ENCODE measurements around the gene HOXC9. TPM values are rescaled to one million over a fixed set of nuclear protein-coding genes. Genes with fewer than 3 reads are reported as not detected.
A peak's percentile ranks its signal among the peaks of the same experiment; 100 is the strongest.

Gene HOXC9
- total RNA-seq, 2 donors from 2014 or later, result 0.23 to 3.0 TPM

DNA sequence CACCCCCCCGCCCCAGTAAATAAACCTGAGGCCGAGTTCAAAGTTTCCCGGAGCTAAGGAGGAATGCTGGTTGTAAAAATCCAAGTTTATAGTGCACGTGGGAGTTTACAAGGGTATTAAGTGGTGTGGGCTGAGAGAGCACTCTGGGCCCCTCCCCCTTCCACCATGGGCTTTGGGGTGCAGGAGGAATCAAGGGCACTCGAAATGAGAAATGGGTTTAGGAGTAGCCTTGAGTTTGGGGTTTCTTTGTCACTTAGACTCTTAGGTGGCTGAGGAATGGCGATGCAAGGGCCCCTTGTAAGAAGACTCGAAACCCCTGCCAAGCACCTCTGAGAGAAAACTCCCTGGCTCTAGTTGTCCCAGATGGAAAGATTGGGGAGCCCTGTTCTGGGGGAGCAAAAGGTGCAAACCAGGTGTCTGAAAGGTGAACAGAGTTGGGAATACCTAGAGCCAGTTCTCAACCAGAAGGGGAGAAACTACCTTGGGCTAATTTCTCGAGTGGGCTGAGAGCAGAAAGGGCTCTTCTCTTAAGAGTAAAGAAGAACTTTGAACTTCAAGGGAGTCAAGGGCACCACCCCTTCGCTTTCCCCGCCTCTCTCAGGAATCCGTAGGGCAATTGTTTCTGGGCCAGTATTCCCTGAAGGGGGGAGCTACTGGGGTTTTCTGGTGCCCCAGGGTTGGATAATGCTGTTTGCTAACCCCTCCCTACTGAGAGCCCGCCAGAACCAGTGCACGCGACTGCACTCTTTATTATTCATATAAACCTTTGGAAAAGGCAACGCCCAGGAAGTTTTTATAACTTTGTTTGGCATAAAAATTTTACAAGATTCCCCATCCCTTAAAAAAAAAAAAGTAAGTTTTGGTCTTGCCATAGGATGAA lies 21.2 kb upstream of the HOXC9 start:
- Histone ChIP-seq H3K4me1 (replicated peaks) (no peaks in the 10 kb centered on the region), H3K4me3 (no peak overlapping the region), H3K27me3 (replicated peaks; ENCODE audit: insufficient read depth) (peaks cover 62% of the 10 kb centered on the region), H3K27ac (no peak overlapping the region), H3K36me3 (no peaks in the 10 kb centered on the region), H3K9me3 (no peaks in the 10 kb centered on the region)
- TF ChIP-seq POLR2AphosphoS5 (IDR thresholded peaks at IDR 0.05) (peak; percentile 19), POLR2A (IDR thresholded peaks at IDR 0.05) (no peak)
- TF ChIP-seq, protein P1, sequence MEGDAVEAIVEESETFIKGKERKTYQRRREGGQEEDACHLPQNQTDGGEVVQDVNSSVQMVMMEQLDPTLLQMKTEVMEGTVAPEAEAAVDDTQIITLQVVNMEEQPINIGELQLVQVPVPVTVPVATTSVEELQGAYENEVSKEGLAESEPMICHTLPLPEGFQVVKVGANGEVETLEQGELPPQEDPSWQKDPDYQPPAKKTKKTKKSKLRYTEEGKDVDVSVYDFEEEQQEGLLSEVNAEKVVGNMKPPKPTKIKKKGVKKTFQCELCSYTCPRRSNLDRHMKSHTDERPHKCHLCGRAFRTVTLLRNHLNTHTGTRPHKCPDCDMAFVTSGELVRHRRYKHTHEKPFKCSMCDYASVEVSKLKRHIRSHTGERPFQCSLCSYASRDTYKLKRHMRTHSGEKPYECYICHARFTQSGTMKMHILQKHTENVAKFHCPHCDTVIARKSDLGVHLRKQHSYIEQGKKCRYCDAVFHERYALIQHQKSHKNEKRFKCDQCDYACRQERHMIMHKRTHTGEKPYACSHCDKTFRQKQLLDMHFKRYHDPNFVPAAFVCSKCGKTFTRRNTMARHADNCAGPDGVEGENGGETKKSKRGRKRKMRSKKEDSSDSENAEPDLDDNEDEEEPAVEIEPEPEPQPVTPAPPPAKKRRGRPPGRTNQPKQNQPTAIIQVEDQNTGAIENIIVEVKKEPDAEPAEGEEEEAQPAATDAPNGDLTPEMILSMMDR (IDR thresholded peaks at IDR 0.05), result no peak
- no peak for DNase-seq (ENCODE audit: low spot score)
- intact Hi-C loops (cut with DNase I), result no loop called here
- WGBS, result 9% methylated on average over 15 of the region's 15 CpGs

DNA sequence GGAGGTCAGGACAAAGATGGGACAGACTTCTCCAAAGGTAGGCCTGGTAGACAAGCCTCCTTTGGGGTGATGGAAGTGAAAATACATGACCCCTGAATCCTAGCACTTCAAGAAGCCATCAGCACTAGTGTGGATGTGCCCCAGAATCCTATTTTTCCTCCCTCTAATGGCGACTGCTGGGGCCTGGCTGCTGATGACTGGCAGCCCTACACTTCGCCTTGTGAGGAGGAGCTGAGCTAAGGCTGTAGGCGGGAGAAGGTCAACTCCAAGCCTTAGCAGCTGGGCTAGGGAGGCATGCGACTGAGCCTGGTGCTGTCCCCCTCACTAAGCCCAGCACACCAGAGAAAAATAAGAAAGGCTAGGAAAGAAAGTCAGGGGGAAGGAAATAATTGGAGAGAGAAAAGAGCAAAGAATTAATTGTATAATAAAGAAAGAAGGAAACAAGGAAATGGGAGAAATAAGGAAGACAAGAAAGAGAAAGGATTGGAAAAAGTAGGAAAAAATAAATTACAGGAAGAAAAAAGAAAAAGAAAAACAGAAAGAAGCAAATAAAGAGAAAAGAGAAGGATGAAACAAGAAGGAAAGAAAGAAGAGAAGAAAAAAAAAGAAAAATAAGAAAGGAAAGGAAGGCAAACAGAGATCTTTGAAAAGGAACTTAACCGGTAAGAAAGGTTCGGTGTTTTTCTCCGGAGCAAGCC lies 19.7 kb upstream of the HOXC9 start:
- WGBS, result 53% methylated on average over 7 of the region's 7 CpGs
- TF ChIP-seq POLR2A (IDR thresholded peaks at IDR 0.05) (no peak), POLR2AphosphoS5 (IDR thresholded peaks at IDR 0.05) (no peak)
- TF ChIP-seq, protein P1 (IDR thresholded peaks at IDR 0.05), result no peak
- intact Hi-C loops (cut with DNase I), result no loop called here
- DNase-seq (ENCODE audit: low spot score), result no peak
- Histone ChIP-seq H3K27me3 (replicated peaks; ENCODE audit: insufficient read depth) (peaks cover 67% of the 10 kb centered on the region), H3K36me3 (no peaks in the 10 kb centered on the region), H3K27ac (no peak overlapping the region), H3K4me3 (no peak overlapping the region), H3K9me3 (no peaks in the 10 kb centered on the region), H3K4me1 (replicated peaks) (no peaks in the 10 kb centered on the region)

DNA sequence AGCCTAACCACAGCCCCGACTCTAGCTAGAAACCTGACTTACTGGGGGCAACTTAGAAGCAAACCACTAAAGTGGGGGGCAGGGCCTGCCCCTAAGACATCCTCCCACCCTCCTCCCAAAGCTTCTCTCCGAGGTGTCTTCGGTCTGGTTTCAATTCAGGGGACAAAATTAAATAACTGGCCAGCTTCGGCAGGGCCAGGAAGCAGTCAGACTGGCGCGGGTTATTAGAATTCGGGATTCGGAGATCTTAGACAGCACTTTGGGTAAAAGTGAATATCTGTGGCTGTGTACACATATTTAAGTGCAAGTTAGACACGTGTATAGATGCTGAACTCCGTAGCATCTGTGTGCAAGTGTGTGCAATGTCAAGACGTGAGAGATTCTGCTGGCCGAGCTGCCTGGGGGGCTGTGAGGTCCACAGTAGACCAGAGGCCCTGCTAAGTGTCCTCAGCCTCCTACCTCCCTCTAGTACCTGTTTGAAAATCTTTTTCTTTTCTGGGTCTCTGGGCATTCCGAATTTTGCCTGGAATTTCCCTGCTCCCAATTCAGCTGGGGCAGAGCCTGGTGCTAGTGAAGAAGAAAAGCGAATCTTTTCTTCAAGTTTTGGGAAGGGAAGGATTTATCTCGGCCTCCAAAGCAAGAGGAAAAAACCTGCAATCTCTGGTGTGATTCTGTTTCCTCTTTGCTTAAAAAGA lies 19.0 kb upstream of the HOXC9 start:
- WGBS, result 70% methylated on average over 15 of the region's 15 CpGs
- no peaks in the 10 kb centered on the region for H3K4me1 ChIP-seq (replicated peaks)

DNA sequence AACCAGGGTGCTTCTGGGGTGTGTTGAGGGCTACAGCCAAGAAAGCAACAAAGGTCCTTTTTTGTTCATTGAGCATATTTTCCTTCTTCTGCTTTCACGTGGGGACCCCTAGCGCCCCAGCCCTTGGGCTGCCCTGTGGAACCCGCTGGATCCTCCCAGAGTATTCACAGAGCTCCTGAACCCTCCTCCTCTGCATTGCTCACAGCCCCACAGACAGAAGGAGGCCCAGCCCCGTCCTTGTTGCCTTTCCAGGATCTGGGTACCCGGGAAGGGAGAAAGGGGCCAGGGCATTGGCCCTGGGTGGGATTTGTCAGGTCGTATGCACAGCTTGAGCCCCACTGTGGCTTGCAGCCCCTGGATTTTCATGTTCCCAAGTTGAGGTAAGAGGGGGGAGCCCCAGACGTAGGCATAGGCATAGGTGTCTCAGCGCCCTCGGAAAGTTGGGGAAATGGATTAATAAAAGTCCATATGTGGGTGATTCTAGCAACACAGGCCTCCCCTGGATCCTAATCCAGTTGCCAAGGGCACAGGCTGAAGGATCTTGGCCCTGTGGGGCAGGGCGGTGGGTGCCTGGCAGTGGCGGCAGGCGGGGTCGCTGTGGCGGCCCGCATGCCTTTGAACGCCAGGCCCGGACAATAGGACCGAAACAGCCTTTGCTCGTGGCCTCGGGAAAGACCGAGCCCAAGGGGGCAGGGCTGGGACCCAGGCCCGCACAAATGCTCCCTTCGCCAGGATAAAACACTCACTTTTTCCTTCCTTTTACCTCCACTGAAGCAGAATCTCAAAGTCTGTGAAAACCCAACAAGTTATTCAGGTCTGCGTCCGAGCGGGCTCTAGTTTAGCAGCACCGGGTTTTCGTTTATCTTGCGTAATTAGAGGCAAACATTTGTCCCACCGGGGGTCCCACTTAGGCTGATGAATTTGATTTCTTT lies 18.1 kb upstream of the HOXC9 start:
- H3K27me3 ChIP-seq (replicated peaks; ENCODE audit: insufficient read depth), result peaks cover 66% of the 10 kb centered on the region
- no peak overlapping the region for H3K4me3 ChIP-seq
- TF ChIP-seq POLR2A (IDR thresholded peaks at IDR 0.05) (no peak), POLR2AphosphoS5 (IDR thresholded peaks at IDR 0.05) (no peak)
- TF ChIP-seq, protein P1 (IDR thresholded peaks at IDR 0.05), result no peak
- no peak for DNase-seq (ENCODE audit: low spot score)
- H3K9me3 ChIP-seq, result no peaks in the 10 kb centered on the region
- intact Hi-C loops (cut with DNase I), result no loop called here
- no peaks in the 10 kb centered on the region for H3K4me1 ChIP-seq (replicated peaks)
- H3K36me3 ChIP-seq, result no peaks in the 10 kb centered on the region
- WGBS, result 54% methylated on average over 30 of the region's 30 CpGs
- no peak overlapping the region for H3K27ac ChIP-seq

More for the DNA sequence above, 19.0 kb upstream of the HOXC9 start:
- TF ChIP-seq POLR2AphosphoS5 (IDR thresholded peaks at IDR 0.05) (no peak), POLR2A (IDR thresholded peaks at IDR 0.05) (no peak)
- TF ChIP-seq, protein P1 (IDR thresholded peaks at IDR 0.05), result no peak
- intact Hi-C loops (cut with DNase I), result no loop called here
- Histone ChIP-seq H3K9me3 (no peaks in the 10 kb centered on the region), H3K4me3 (no peak overlapping the region), H3K27me3 (replicated peaks; ENCODE audit: insufficient read depth) (peaks cover 68% of the 10 kb centered on the region), H3K36me3 (no peaks in the 10 kb centered on the region), H3K27ac (no peak overlapping the region)
- DNase-seq (ENCODE audit: low spot score), result no peak
